Neural crest cell (in vitro differentiated cells): ENCODE measurements around the gene WSB2. TPM values are rescaled to one million over a fixed set of nuclear protein-coding genes. Genes with fewer than 3 reads are reported as not detected.

Experiments used
- DNase-seq: peaks from one replicate; pipeline ENCODE4 v3.0.0; 2021; ENCODE audit warnings: low read depth, mixed read lengths, low spot score
- H3K27ac Mint-ChIP-seq: one replicate; pipeline ENCODE4 v1.8.0; 2021; ENCODE audit warnings: mild to moderate bottlenecking, mixed read lengths; ENCODE audit not compliant: unreplicated experiment
- H3K27me3 Mint-ChIP-seq: 2 replicates; pipeline ENCODE4 v1.8.0; 2021; ENCODE audit warnings: low read depth, mild to moderate bottlenecking, mixed read lengths
- H3K36me3 Mint-ChIP-seq: 2 replicates; pipeline ENCODE4 v1.8.0; 2021; ENCODE audit warnings: low read depth, mild to moderate bottlenecking, mixed read lengths
- H3K4me1 Mint-ChIP-seq: 2 replicates; pipeline ENCODE4 v1.8.0; 2021; ENCODE audit warnings: mixed read lengths
- H3K4me3 Mint-ChIP-seq: one replicate; pipeline ENCODE4 v1.8.0; 2021; ENCODE audit warnings: mild to moderate bottlenecking, mixed read lengths
- H3K9me3 Mint-ChIP-seq: 2 replicates; pipeline ENCODE4 v1.8.0; 2021; ENCODE audit warnings: mixed read lengths
- total RNA-seq: library from RNA; stranded (reverse); gene quantifications from 2 replicates; pipeline ENCODE4 v1.2.1, GENCODE V29; 2021
- TF ChIP-seq, protein P1 (sequence below): fragments of 200-600 bp; sonication (generic); conservative IDR thresholded peaks from 2 replicates; pipeline ENCODE4 v1.5.0; 2021; ENCODE audit warnings: antibody characterized with exemption, mild to moderate bottlenecking

WSB2 gene
- total RNA-seq, 1 donor from 2014 or later, result 78.6 TPM

DNA sequence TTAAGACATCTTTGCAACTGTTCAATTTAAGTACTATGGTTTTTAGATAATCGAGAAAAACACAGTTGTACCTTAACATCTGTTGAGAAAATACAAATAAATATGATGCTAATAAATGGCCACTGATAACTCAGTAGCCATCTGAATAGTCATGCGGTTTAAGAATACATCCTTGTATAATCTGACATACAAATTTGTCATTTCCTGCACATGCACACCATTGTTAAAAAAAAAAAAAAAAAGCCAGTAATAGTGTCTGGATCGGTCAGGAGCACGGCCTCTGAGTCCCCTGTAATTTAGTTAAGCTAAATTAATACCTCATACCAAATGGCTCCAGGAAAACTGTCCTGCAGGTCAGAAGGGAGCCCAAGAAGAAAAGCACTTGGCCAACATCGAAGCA is 27.7 kb downstream of the WSB2 start:
- TF ChIP-seq, protein P1, sequence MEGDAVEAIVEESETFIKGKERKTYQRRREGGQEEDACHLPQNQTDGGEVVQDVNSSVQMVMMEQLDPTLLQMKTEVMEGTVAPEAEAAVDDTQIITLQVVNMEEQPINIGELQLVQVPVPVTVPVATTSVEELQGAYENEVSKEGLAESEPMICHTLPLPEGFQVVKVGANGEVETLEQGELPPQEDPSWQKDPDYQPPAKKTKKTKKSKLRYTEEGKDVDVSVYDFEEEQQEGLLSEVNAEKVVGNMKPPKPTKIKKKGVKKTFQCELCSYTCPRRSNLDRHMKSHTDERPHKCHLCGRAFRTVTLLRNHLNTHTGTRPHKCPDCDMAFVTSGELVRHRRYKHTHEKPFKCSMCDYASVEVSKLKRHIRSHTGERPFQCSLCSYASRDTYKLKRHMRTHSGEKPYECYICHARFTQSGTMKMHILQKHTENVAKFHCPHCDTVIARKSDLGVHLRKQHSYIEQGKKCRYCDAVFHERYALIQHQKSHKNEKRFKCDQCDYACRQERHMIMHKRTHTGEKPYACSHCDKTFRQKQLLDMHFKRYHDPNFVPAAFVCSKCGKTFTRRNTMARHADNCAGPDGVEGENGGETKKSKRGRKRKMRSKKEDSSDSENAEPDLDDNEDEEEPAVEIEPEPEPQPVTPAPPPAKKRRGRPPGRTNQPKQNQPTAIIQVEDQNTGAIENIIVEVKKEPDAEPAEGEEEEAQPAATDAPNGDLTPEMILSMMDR, result no peak
- H3K27ac Mint-ChIP-seq, result no peak overlapping the region
- no peak overlapping the region for H3K4me3 Mint-ChIP-seq
- H3K4me1 Mint-ChIP-seq, result peaks cover 5% of the 10 kb centered on the region
- peaks cover 27% of the 10 kb centered on the region for H3K36me3 Mint-ChIP-seq
- no peak for DNase-seq
- H3K27me3 Mint-ChIP-seq, result no peaks in the 10 kb centered on the region
- no peaks in the 10 kb centered on the region for H3K9me3 Mint-ChIP-seq

DNA sequence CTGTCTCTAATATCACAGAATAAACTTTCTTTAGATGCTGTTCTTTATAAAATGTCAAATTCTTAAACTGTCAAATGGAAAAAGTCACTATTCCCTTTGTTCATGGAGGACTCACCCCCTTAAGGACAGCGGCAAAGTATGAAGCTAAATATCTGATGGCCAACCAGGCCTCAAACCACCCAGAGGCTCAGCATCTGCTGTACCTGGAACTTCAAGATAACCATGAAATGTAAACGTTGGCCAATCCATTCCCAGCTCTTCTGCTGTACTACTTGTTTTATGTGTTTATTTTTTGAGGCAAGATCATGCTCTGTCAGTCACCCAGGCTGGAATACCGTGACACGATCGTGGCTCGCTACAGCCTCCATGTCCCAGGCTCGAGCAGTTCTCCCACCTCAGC is 28.8 kb downstream of the WSB2 start:
- no peak for DNase-seq
- Mint-ChIP-seq H3K36me3 (peaks cover 27% of the 10 kb centered on the region), H3K27ac (no peak overlapping the region), H3K4me1 (peaks cover 5% of the 10 kb centered on the region), H3K9me3 (no peaks in the 10 kb centered on the region), H3K27me3 (no peaks in the 10 kb centered on the region), H3K4me3 (no peak overlapping the region)
- TF ChIP-seq, protein P1, result no peak

DNA sequence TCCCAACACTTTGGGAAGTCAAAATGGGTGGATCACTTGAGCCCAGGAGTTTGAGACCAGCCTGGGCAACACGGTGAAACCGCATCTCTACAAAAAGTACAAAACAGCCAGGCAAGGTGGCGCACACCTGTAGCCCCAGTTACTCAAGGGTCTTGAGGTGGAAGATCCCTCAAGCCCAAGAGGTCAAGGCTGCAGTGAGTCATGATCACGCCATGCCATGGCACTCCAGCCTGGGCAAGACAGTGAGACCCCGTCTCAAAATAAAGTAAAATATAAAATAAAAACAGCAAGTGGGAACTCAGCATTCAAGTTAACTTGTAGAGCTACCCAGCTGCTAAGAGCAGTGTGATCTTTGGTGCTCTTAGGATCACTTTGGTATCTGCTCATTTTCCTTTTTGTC is 31.8 kb downstream of the WSB2 start:
- Mint-ChIP-seq H3K4me3 (no peak overlapping the region), H3K27ac (no peak overlapping the region), H3K4me1 (no peaks in the 10 kb centered on the region), H3K36me3 (peaks cover 20% of the 10 kb centered on the region), H3K27me3 (no peaks in the 10 kb centered on the region), H3K9me3 (no peaks in the 10 kb centered on the region)
- TF ChIP-seq, protein P1, result no peak
- DNase-seq, result no peak

DNA sequence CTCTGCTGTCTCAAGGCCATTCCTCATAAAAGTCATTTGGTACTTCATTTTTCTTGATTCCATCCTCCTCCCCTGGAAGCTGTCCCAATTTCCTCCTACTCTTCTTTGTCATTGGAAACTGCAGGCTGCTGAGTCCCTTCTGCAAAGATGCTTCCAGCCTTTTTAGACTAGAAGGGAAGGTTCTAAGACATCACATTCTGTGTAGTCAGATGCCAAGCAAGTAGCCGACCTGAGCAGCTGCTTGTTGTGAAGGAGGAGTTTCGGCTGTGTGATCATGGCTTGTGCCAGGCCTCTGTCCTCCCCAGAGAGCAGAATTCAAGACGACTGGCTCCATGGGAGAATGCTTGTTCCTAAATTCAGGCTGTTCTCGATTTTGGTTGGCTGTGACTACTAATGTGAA is 35.8 kb downstream of the WSB2 start:
- no peaks in the 10 kb centered on the region for H3K27me3 Mint-ChIP-seq
- H3K36me3 Mint-ChIP-seq, result peaks cover 21% of the 10 kb centered on the region
- TF ChIP-seq, protein P1, result no peak
- DNase-seq, result no peak
- no peak overlapping the region for H3K4me3 Mint-ChIP-seq
- H3K27ac Mint-ChIP-seq, result no peak overlapping the region
- H3K4me1 Mint-ChIP-seq, result peaks cover 7% of the 10 kb centered on the region
- no peaks in the 10 kb centered on the region for H3K9me3 Mint-ChIP-seq

DNA sequence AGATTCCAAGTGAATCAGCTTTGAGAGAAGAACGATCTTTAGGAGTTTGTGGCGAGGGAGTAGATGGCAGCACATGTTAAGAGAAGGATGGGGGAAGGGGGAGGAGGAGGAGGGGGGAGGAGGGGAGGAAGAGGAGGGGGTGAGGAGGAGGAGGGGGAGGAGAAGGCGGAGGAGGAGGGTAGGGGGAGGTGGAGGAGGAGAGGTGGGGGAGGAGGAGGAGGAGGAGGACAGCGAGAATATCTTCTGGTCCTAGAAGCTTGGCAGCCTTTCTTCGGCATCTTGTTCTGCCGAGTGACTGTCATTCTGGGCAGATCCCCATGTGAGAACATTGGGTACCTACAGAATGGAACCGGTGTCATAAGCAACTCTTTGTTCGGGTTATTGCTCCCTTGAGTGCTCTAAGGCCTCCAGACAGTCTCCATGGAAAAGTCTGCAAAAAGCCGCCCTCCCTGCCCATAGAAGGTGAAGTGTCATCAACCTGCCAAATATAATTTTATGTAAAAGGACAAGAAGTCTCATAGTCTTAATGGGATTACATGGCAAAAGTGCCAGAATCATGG is 37.6 kb downstream of the WSB2 start:
- TF ChIP-seq, protein P1, result no peak
- DNase-seq, result no peak
- Mint-ChIP-seq H3K36me3 (peaks cover 15% of the 10 kb centered on the region), H3K27me3 (no peaks in the 10 kb centered on the region), H3K27ac (no peak overlapping the region), H3K9me3 (no peaks in the 10 kb centered on the region), H3K4me3 (no peak overlapping the region), H3K4me1 (peaks cover 14% of the 10 kb centered on the region)
